GM10847 (cell line): ENCODE results near the gene SETX.

Experiments used
- POLR2A ChIP-seq: IDR thresholded peaks from 2 replicates; pipeline ENCODE4 v1.6.1; 2011; ENCODE audit not compliant: insufficient read length; ENCODE audit errors: extremely low read depth

SETX gene

GRCh38 chr9:132309056-132309455, 45.7 kb downstream of the SETX start:
- no peak for TF ChIP-seq POLR2A

GRCh38 chr9:132301521-132301920, 53.3 kb downstream of the SETX start:
- TF ChIP-seq POLR2A = no peak

GRCh38 chr9:132299221-132299620, 55.6 kb downstream of the SETX start:
- no peak for TF ChIP-seq POLR2A

DNA sequence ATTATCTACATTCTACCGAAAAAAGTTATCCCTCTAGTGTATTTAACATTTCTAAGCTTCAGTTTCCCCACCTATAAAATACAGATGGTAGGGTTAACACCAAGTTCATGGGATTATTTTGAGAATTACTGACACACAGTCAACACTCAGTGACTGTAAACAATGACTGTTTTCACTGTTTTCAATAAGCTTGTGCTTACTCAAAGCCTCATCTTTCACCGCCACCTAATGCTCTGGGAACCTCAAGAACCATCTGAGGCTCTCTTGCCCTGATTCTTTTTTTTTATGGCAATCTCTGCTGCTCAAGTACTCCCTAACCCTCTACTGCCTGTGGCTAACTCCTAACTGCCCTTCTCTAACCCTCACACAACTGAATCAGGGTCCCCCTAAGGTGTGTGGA, 59.6 kb downstream of the SETX start:
- no peak for TF ChIP-seq POLR2A

GRCh38 chr9:132293145-132293721, 61.6 kb downstream of the SETX start:
- TF ChIP-seq POLR2A = no peak

DNA sequence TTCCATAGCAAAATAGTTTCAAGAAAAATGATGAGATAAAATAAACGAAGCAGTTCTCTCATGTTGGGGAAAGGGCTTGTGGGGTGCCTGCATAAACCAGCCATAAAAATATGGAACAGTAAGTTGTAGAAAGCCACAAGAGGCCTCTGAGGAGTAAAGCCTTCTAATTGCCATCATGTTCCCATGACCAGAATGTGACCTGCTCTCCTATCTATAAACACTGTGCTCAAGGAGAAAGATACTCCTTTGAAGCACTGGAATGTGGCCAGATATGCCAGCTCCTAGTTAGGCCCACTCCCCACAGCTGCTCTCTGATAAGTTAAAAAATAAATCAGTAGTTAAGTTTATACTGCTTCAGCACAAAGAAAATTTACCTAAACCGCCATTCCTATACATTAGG, 65.8 kb downstream of the SETX start:
- no peak for TF ChIP-seq POLR2A

DNA sequence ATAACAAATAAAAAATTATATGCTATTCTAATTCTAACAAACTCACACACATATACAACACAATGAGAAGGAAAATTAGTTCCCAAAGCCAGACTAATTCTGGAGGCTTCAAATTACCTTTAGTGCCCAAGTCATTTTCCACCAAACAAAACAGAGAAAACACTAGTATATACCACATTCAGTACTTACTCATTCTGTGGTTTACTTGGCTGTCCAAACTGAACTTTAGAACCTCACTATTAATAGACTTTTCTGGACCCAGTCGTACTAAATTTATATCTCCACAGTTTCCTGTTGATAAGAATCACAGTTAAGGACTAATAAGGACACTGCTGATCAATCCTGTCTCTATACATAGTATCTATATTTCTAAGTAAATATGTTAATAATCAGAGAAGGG, 66.4 kb downstream of the SETX start:
- TF ChIP-seq POLR2A = no peak

GRCh38 chr9:132287256-132287760, 67.5 kb downstream of the SETX start:
- TF ChIP-seq POLR2A = no peak

- no peak for TF ChIP-seq POLR2A
Measured at GRCh38 chr9:132283863-132284262, 70.9 kb downstream of the SETX start.

DNA sequence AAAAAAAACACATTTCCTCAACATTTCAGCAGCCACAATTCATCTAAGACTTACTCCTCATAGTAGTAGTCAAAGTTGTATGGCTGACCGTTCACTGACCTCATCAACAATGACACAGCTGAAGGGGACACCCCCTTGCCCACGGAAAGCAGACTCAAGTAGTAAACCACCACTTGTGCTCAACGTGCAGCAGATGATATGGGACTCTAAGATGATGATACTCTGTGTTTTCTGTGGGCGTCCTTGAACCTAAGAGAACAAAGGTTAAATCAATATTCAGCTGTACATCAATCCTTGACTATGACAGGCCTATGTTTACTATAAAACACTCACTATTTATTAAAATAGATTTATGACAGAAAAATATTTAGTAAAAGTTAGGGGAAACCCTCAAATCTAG, 71.6 kb downstream of the SETX start:
- no peak for TF ChIP-seq POLR2A

- TF ChIP-seq POLR2A = no peak
Measured at GRCh38 chr9:132274861-132275260, 79.9 kb downstream of the SETX start.

DNA sequence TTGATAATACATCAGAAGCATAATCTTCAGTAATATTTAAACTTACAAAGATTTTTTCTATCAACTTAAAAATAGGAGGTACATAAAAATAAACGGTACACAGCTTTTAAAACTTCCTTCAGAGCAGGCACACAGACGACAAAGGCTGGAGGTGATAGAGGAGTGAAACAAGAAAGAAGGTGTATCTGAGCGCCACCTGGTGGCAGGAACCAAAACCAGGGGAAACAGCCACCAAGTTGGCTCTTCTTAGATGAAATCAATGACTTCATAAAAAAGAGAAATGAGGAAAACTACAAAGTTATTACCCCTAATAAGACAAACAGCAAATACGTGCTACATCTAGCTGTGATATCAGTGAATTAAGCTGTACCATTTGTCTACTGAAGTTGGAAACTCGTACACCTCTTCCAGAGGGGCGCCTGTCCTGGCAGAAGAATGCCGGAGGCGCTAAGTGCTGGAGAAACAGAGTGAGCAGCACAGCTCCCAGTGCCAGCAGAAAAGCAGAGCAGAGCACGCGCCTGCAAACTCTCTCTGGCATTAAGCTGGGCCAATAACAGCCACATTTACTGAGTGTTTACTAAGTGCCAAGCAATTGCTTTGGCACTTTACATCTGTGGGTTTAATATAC, 85.9 kb downstream of the SETX start:
- no peak for TF ChIP-seq POLR2A

DNA sequence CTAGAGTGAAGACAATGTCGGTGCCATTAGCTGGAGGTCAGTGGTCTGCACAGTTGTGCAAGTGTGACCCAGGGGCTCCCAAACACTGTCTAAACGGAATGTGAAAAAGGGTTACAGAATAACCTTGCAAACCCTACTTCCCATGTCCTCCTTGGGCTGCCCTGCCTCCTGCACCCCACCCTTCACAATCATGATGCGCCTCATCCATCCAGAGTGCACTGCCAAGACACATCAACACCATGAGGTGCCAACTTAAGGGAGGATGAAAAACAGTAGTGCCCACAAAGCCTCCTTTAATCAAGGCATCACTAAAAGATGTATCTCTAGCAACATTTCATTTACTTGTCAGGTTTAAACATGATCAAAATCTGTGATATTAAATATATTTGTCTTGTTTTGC, 87.1 kb downstream of the SETX start:
- TF ChIP-seq POLR2A = no peak

DNA sequence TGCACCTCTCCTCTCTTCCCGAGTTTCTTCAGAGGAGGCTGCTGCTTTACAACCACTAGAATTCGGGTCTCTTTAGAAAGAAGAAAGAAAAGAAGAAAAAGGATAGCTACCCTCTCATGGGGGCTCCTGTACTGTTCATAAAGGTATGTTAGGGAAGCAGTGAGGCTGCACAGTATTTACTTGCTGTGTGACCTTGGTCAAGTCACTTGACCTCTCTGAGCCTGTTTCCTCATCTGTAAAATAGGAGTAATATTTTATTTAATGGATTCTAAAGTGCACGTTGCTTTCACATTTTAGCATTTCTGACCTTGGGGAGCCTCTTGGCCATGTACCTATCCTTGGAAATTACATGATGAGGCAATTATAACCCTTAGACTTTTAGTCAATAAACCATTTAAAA, 88.8 kb downstream of the SETX start:
- TF ChIP-seq POLR2A = no peak

- TF ChIP-seq POLR2A = no peak
Measured at GRCh38 chr9:132260846-132261245, 93.9 kb downstream of the SETX start.

DNA sequence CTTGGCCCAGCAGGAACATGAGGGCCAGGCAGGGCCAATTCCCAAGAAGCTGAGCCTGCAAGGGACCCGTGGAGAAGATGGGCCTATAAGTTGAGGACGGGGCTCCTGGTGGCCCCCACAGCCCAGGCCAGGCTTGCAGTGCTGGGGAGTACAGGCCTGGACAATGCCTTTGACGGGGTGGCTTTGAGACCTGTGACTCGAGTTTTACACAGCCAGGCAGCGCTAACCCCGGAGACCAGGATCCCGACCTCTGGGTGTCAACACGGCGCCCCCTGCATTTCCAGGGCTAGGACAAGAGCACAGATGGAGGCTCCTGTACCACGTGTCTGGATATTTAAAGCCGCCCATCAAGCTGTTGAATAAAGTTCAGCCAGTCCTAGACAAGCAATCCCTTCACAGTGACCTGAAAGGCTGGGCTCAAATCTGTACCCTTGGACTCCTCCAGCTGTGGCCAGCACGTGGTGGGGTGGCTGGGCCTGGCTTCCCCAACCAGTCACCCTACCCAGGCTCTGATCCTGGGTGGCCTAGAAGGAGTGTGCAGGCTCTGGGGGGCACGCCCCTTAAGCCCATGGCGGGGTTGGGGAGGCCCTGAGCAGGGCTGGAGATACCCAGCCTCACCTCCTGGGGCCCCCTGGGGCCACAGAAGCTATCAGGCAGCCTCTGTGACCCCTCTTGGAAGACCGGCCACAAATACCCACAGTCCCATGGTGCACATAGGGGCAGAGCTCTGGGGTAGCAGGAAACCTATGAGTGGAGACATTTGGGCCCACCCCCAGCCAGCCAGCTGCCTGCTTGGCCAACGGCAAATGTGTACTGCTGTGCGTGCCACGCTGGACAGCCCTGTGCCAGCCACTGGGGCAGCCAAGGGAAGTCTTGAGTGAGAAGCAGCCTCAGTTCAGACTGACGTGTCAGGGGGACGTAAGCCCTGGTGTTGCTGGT, 104.2 kb downstream of the SETX start:
- TF ChIP-seq POLR2A = no peak

- no peak for TF ChIP-seq POLR2A
Measured at GRCh38 chr9:132249690-132250089, 105.1 kb downstream of the SETX start.

GRCh38 chr9:132249123-132249522, 105.7 kb downstream of the SETX start:
- TF ChIP-seq POLR2A = no peak
